ENCODE measurements around the gene PSMG4. TPM values are rescaled to one million over a fixed set of nuclear protein-coding genes. Genes with fewer than 3 reads are reported as not detected.
A peak's percentile ranks its signal among the peaks of the same experiment; 100 is the strongest.

The PSMG4 gene
- polyA plus RNA-seq, 2 of the 4 experiments (the other 2 are of a cell fraction), result 15.0 to 21.9 TPM

DNA sequence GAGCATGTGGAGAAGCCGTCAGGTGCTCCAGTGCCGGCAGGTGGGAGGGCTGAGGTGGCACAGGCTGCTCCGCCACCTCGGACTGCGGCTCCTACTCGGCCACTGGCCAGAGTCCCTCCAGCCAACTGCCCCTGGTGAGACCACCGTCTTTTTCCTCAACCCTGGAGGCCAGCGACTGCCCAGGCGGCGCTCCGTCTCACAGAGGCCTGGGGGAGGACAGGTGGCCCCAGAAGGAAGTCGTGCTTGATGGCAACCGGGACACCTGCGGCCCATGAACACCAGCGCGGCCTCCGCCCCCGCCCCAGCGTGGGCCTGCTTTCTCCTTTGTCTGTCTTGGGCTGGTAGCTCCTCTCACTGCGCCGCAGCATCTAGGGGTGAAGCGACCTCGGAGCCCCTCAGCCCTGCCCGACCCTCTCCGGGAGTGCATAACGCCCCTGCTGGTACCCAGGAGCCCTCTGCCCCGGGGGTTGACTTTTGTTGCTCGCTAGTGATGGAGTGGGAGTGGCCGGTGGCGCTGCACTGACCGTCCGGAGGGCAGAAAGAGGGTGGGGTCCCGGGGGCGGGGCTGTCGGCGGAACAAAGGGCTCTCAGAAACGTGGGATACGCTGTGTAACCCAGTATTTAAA is 30.6 kb upstream of the PSMG4 start:
- FAIRE-seq (no peak), DNase-seq (ENCODE audit: low read depth in 1 of 2, low spot score in 1 of 2) (no peak), ATAC-seq (no peak)
- H3K9me3 ChIP-seq, result no peaks in the 10 kb centered on the region
- peak overlapping the region; percentile 72 to 89; a peak in 3 of 6 replicates for H3K27ac ChIP-seq
- TF ChIP-seq TFCP2L1 (CRISPR knock-in tag; IDR thresholded peaks at IDR 0.05) (no peak), POLR2A (IDR thresholded peaks at IDR 0.05; ENCODE audit: low read length) (no peak), CHD4 (IDR thresholded peaks at IDR 0.05; ENCODE audit: borderline replicate concordance) (no peak)
- TF ChIP-seq, protein P1, sequence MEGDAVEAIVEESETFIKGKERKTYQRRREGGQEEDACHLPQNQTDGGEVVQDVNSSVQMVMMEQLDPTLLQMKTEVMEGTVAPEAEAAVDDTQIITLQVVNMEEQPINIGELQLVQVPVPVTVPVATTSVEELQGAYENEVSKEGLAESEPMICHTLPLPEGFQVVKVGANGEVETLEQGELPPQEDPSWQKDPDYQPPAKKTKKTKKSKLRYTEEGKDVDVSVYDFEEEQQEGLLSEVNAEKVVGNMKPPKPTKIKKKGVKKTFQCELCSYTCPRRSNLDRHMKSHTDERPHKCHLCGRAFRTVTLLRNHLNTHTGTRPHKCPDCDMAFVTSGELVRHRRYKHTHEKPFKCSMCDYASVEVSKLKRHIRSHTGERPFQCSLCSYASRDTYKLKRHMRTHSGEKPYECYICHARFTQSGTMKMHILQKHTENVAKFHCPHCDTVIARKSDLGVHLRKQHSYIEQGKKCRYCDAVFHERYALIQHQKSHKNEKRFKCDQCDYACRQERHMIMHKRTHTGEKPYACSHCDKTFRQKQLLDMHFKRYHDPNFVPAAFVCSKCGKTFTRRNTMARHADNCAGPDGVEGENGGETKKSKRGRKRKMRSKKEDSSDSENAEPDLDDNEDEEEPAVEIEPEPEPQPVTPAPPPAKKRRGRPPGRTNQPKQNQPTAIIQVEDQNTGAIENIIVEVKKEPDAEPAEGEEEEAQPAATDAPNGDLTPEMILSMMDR (IDR thresholded peaks at IDR 0.05), result no peak
- TF ChIP-seq, protein P2, sequence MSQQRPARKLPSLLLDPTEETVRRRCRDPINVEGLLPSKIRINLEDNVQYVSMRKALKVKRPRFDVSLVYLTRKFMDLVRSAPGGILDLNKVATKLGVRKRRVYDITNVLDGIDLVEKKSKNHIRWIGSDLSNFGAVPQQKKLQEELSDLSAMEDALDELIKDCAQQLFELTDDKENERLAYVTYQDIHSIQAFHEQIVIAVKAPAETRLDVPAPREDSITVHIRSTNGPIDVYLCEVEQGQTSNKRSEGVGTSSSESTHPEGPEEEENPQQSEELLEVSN (IDR thresholded peaks at IDR 0.05; ENCODE audit: borderline replicate concordance, low read depth), result no peak
- H3K4me1 ChIP-seq, result peaks cover 11% of the 10 kb centered on the region; the same call in 2 of the 3 replicates
- ChIA-PET CTCF (interaction anchor here (0.7 to 1.0 kb wide), 2 partner anchors 18 to 20 kb away, joined by 3 read pairs; no protein-coding TSS in a partner anchor), POLR2A (no interaction called here)
- WGBS (ENCODE audit: missing lambda C conversion rate), result 81% methylated on average over 19 of the region's 38 CpGs
- peak overlapping the region; percentile 63 for H3K4me3 ChIP-seq
- peak overlapping the region; percentile 96 for H3K4me2 ChIP-seq

DNA sequence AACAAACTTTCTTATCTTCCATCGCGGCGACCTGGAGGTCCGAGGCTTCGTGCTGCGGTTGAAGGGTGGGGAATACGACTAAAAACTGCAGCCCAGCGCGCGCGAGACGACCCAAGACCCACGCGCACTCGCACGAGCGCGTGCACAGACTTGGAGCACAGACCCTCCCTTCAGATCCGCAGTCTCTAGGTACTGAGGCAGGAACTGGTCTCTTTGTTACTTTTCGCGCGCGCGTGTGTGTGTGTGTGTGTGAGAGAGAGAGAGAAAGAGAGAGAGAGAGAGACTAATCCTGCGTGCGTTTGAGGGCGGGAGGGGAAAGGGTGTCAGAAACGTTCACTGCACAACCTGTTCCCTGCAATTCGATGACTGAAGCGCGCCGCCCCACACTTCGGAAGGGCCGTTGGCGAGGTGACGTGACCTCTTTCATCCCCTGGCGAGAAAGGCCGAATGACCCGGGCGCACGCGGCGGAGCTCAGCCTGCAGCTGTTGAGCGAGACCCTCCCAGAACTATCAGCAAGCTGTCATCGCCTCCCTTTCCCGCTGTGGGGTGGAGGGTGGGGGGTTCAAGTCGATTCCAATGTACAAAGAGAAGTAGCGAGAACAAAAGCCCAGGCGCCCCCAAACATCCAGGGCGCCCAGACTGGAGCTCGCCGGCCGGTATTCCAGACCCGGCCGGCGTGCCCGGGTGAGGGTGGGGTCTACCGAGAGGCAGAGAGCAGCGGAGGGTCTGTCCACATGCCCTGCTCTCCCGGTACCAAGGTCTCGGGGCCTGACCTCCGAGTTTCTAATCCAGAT is 29.8 kb upstream of the PSMG4 start:
- Histone ChIP-seq H3K4me3 (no peak overlapping the region), H3K4me1 (peaks cover 11% of the 10 kb centered on the region; the same call in 2 of the 3 replicates), H3K4me2 (no peak overlapping the region), H3K9me3 (no peaks in the 10 kb centered on the region), H3K27ac (no peak overlapping the region)
- CTCF ChIA-PET, result interaction anchor here (1.0 to 1.3 kb wide), 2 partner anchors 14 to 20 kb away, joined by 3 read pairs; no protein-coding TSS in a partner anchor
- ATAC-seq (no peak), FAIRE-seq (no peak), DNase-seq (ENCODE audit: low read depth in 1 of 2, low spot score in 1 of 2) (no peak)
- TF ChIP-seq RCOR1 (IDR thresholded peaks at IDR 0.05; ENCODE audit: low read depth, low read length) (no peak), HOXB5 (CRISPR knock-in tag; IDR thresholded peaks at IDR 0.05) (no peak)
- POLR2A ChIA-PET, result no interaction called here
- 95% methylated on average over 56 of the region's 62 CpGs for WGBS (ENCODE audit: missing lambda C conversion rate)

- ChIA-PET CTCF (interaction anchor here (0.6 to 1.3 kb wide), 2 partner anchors 15 to 1123 kb away, joined by 3 read pairs; no protein-coding TSS in a partner anchor), POLR2A (no interaction called here)
- DNase-seq (ENCODE audit: low read depth in 1 of 2, low spot score in 1 of 2) (no peak), FAIRE-seq (no peak), ATAC-seq (no peak)
- 0 out of 3 replicates have a peak overlapping the region, but pooled peaks have one; percentile 0 for H3K4me2 ChIP-seq
- no peak overlapping the region for H3K4me3 ChIP-seq
- H3K4me1 ChIP-seq, result peaks cover 11% of the 10 kb centered on the region; the same call in 2 of the 3 replicates
- no peak for TF ChIP-seq BCL3 (IDR thresholded peaks at IDR 0.05)
- no peak for TF ChIP-seq CBX2 (IDR thresholded peaks at IDR 0.05; ENCODE audit: borderline replicate concordance, low read depth)
- TF ChIP-seq NFE2L2 (conservative IDR thresholded peaks at IDR 0.05; ENCODE audit: low read length), result no peak
- 76% methylated on average over 23 of the region's 28 CpGs for WGBS (ENCODE audit: missing lambda C conversion rate)
- H3K9me3 ChIP-seq, result no peaks in the 10 kb centered on the region
- H3K27ac ChIP-seq, result no peak overlapping the region
These were observed 29.1 kb upstream of the PSMG4 start for GRCh38 chr6:3229566-3230178.

GRCh38 chr6:3230256-3230882 is 28.4 kb upstream of the PSMG4 start:
- no peak for DNase-seq (ENCODE audit: low read depth in 1 of 2, low spot score in 1 of 2)
- WGBS (ENCODE audit: missing lambda C conversion rate), result 57% methylated on average over 11 of the region's 11 CpGs
- H3K4me3 ChIP-seq, result peak overlapping the region; percentile 91; the same call in 2 of the 3 replicates
- ChIA-PET POLR2A (interaction anchor here (0.8 to 1.7 kb wide), 6 partner anchors 17 to 112 kb away, joined by 3 to 8 read pairs (median 4); partner anchors contain the start of genes BPHL and TUBB2A), CTCF (interaction anchor here (0.6 to 1.7 kb wide), 4 partner anchors 11 to 1123 kb away, joined by 3 to 6 read pairs (median 4); no protein-coding TSS in a partner anchor)
- no peak for ATAC-seq
- TF ChIP-seq ZNF302 (CRISPR knock-in tag; IDR thresholded peaks at IDR 0.05) (no peak), MYC (IDR thresholded peaks at IDR 0.05; ENCODE audit: borderline replicate concordance, low read length) (no peak), KDM5A (IDR thresholded peaks at IDR 0.05) (no peak), ZSCAN20 (CRISPR knock-in tag; IDR thresholded peaks at IDR 0.05) (no peak), ZFP36 (IDR thresholded peaks at IDR 0.05; ENCODE audit: borderline replicate concordance, partially characterized antibody) (no peak), EP300 (IDR thresholded peaks at IDR 0.05) (no peak), BCL3 (IDR thresholded peaks at IDR 0.05) (no peak), CHD2 (IDR thresholded peaks at IDR 0.05; ENCODE audit: low read length, partially characterized antibody) (no peak), ESRRA (IDR thresholded peaks at IDR 0.05; ENCODE audit: borderline replicate concordance, low read length) (no peak), NFE2L2 (conservative IDR thresholded peaks at IDR 0.05; ENCODE audit: low read length) (no peak)
- FAIRE-seq, result no peak
- H3K27ac ChIP-seq, result no peak overlapping the region
- H3K4me1 ChIP-seq, result peaks cover 11% of the 10 kb centered on the region; the same call in 2 of the 3 replicates
- H3K4me2 ChIP-seq, result peak overlapping the region; percentile 68
- H3K9me3 ChIP-seq, result no peaks in the 10 kb centered on the region

Data from A549 (cell line).